Measurements from ENCODE around the gene VASN. TPM values are rescaled to one million over a fixed set of nuclear protein-coding genes. Genes with fewer than 3 reads are reported as not detected.
A peak's percentile ranks its signal among the peaks of the same experiment; 100 is the strongest.

VASN gene
- total and polyA plus RNA-seq, 3 experiments from 2014 or later, result 0.31 TPM; not detected in 2

DNA sequence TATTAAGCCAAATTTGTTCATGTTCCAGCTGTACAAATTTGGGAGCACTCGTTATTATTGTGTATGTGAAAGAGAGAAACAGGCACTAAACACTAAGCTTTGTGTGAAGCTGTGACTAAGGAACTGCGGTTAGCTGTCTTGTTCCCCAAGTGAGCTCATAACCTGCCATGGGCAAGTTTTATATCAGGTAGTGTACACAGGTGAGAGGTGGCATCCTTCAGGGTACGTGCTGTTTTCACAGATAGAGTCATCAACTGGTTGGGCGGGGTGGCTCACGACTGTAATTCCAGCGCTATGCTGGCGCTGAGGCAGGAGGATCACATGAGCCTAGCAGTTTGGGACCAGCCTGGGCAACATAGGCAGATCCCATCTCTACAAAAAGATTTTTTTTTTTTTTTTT, 56.9 kb downstream of the VASN start:
- POLR2A ChIA-PET, result interaction anchor here (0.7 kb wide), 1 partner anchor 13 kb away, joined by 3 read pairs; the partner anchor contains the start of gene CORO7
- H3K4me1 Mint-ChIP-seq, result peaks cover 31 to 42% (median 40%) of the 10 kb centered on the region in 3 donors
- DNase-seq, result no peak
- H3K36me3 Mint-ChIP-seq, result peaks cover 0 to 41% (median 7%) of the 10 kb centered on the region in 3 donors
- peaks cover 0 to 3% of the 10 kb centered on the region in 2 donors for H3K27me3 Mint-ChIP-seq
- peaks cover 0 to 2% (median 0%) of the 10 kb centered on the region in 5 donors for H3K9me3 Mint-ChIP-seq
- H3K9me3 ChIP-seq (ENCODE audit: low read length), result no peaks in the 10 kb centered on the region
- peaks cover 23% of the 10 kb centered on the region for H3K4me1 ChIP-seq (ENCODE audit: insufficient read depth, low read length)
- no peaks in the 10 kb centered on the region for H3K27me3 ChIP-seq (ENCODE audit: insufficient read depth, low read length, poor library complexity, severe bottlenecking)
- CTCF ChIA-PET, result interaction anchor here (1.6 kb wide), 1 partner anchor 9 kb away, joined by 4 read pairs; no protein-coding TSS in a partner anchor
- H3K4me3 Mint-ChIP-seq, result no peak overlapping the region
- H3K4me3 ChIP-seq (ENCODE audit: low read length), result no peak overlapping the region
- peak overlapping the region in 3 of 8 donors; percentile 12 to 51 (median 49) for H3K27ac Mint-ChIP-seq
- H3K36me3 ChIP-seq (ENCODE audit: insufficient read depth, low read length), result peaks cover 10% of the 10 kb centered on the region
- no peak overlapping the region for H3K27ac ChIP-seq (ENCODE audit: low read depth, low read length)

DNA sequence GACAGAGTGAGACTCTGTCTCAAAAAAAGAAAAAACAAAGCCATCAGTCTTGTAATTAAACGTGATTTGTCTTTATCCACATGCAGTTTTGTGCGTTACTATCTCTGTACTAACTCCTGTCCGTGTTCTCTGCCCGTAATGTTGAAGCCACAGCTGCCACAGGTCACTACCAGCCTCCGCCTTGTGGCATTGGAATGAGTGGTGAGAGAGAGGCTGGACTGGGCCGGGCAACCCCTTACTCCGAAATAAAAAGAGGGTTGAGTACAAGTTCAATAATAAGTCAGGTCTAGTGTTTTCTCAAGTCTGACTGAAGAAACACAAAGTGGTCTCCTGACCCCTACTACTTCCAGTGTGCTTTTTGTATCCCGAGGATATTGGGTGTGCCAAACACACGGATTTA, 59.4 kb downstream of the VASN start:
- H3K4me1 ChIP-seq (ENCODE audit: insufficient read depth, low read length), result peaks cover 16% of the 10 kb centered on the region
- ChIA-PET CTCF (no interaction called here), POLR2A (no interaction called here)
- Mint-ChIP-seq H3K4me1 (peaks cover 31 to 34% (median 33%) of the 10 kb centered on the region in 3 donors), H3K27ac (peak overlapping the region in 4 of 8 donors; percentile 12 to 76 (median 40)), H3K4me3 (no peak overlapping the region), H3K36me3 (peaks cover 2 to 54% (median 15%) of the 10 kb centered on the region in 3 donors), H3K27me3 (no peaks in the 10 kb centered on the region), H3K9me3 (no peaks in the 10 kb centered on the region)
- no peaks in the 10 kb centered on the region for H3K9me3 ChIP-seq (ENCODE audit: low read length)
- H3K4me3 ChIP-seq (ENCODE audit: low read length), result no peak overlapping the region
- no peak for DNase-seq
- H3K27ac ChIP-seq (ENCODE audit: low read depth, low read length), result no peak overlapping the region
- H3K36me3 ChIP-seq (ENCODE audit: insufficient read depth, low read length), result peaks cover 19% of the 10 kb centered on the region
- no peaks in the 10 kb centered on the region for H3K27me3 ChIP-seq (ENCODE audit: insufficient read depth, low read length, poor library complexity, severe bottlenecking)

Other genes starting within 250 kb of the VASN start
- gene SRL, start 129.8 kb upstream of the VASN start, total RNA-seq, result not detected
- not detected for gene SRL, start 129.8 kb upstream of the VASN start, polyA plus RNA-seq
- 10 to 100 TPM; 43.0 to 43.8 TPM for gene TFAP4, start 98.8 kb upstream of the VASN start, total RNA-seq
- 0.92 TPM for gene TFAP4, start 98.8 kb upstream of the VASN start, polyA plus RNA-seq
- under 1 TPM; 0.13 to 0.26 TPM for gene GLIS2, start 55.8 kb upstream of the VASN start, total RNA-seq
- not detected for gene GLIS2, start 55.8 kb upstream of the VASN start, polyA plus RNA-seq
- 10 to 100 TPM; 66.6 to 70.2 TPM for gene PAM16, start 20.5 kb upstream of the VASN start, total RNA-seq
- gene PAM16, start 20.5 kb upstream of the VASN start, polyA plus RNA-seq, result 38.6 TPM
- gene CORO7, start 44.7 kb downstream of the VASN start, total RNA-seq, result 10 to 100 TPM; 92.0 to 96.3 TPM
- 129 TPM for gene CORO7, start 44.7 kb downstream of the VASN start, polyA plus RNA-seq
- gene DNAJA3, start 54.0 kb downstream of the VASN start, total RNA-seq, result 100 to 1,000 TPM; 104 to 108 TPM
- 51.1 TPM for gene DNAJA3, start 54.0 kb downstream of the VASN start, polyA plus RNA-seq
- 10 to 100 TPM; 63.8 to 65.8 TPM for gene NMRAL1, start 102.8 kb downstream of the VASN start, total RNA-seq
- 75.4 TPM for gene NMRAL1, start 102.8 kb downstream of the VASN start, polyA plus RNA-seq
- gene HMOX2, start 104.5 kb downstream of the VASN start, total RNA-seq, result 10 to 100 TPM; 87.5 to 95.2 TPM
- gene HMOX2, start 104.5 kb downstream of the VASN start, polyA plus RNA-seq, result 178 TPM
- 10 to 100 TPM; 28.4 to 32.1 TPM for gene CDIP1, start 166.9 kb downstream of the VASN start, total RNA-seq
- gene CDIP1, start 166.9 kb downstream of the VASN start, polyA plus RNA-seq, result 21.8 TPM
- gene C16orf96, start 184.5 kb downstream of the VASN start, total RNA-seq, result under 1 TPM; 0.07 to 0.11 TPM
- 0.05 TPM for gene C16orf96, start 184.5 kb downstream of the VASN start, polyA plus RNA-seq
- gene UBALD1, start 243.0 kb downstream of the VASN start, total RNA-seq, result 10 to 100 TPM; 18.7 to 22.3 TPM
- gene UBALD1, start 243.0 kb downstream of the VASN start, polyA plus RNA-seq, result 4.9 TPM

Measured in CD8-positive, alpha-beta memory T cell (primary cell).